CD14-positive monocyte (primary cell): Measurements from ENCODE around the gene SLC25A25. TPM values are rescaled to one million over a fixed set of nuclear protein-coding genes. Genes with fewer than 3 reads are reported as not detected.

Experiments
- DNase-seq, 3 donors: peaks; one replicate each; pipeline ENCODE4 v3.0.0-alpha.2; 2011 to 2022
- H2AFZ ChIP-seq: 2 replicates; pipeline ENCODE4 v1.6.0; 2012; ENCODE audit warnings: mild to moderate bottlenecking, low read depth, low read length, inconsistent platforms; ENCODE audit not compliant: insufficient read depth, poor library complexity, severe bottlenecking
- H3K27ac ChIP-seq, 2 donors: 1 replicate in 1 of 2; 2 replicates in 1 of 2; pipeline ENCODE4 v1.5.1; 2012 to 2013; ENCODE audit warnings: low read length in 2 of 2, control low read depth in 1 of 2, inconsistent platforms in 1 of 2, low read depth in 1 of 2, mild to moderate bottlenecking in 1 of 2
- H3K27me3 ChIP-seq, 2 donors: one replicate each; pipeline versions ENCODE4 v1.6.0 to v1.6.1; 2011 to 2013; ENCODE audit warnings: low read length in 2 of 2; ENCODE audit not compliant: control insufficient read depth in 2 of 2, insufficient read depth in 2 of 2
- H3K36me3 ChIP-seq, 2 donors: replicated peaks in 1 of 2; 1 replicate in 1 of 2; 2 replicates in 1 of 2; pipeline versions ENCODE4 v1.5.1 to v1.6.1; 2012 to 2013; ENCODE audit warnings: low read length in 2 of 2, control low read depth in 1 of 2, inconsistent platforms in 1 of 2, mild to moderate bottlenecking in 1 of 2; ENCODE audit not compliant: insufficient read depth in 2 of 2, control insufficient read depth in 1 of 2
- H3K4me1 ChIP-seq, 2 donors: 1 replicate in 1 of 2; 2 replicates in 1 of 2; pipeline versions ENCODE4 v1.5.1 to v1.6.1; 2012 to 2013; ENCODE audit warnings: low read length in 2 of 2, control low read depth in 1 of 2, inconsistent platforms in 1 of 2, mild to moderate bottlenecking in 1 of 2, moderate library complexity in 1 of 2; ENCODE audit not compliant: insufficient read depth in 2 of 2, control insufficient read depth in 1 of 2
- H3K4me2 ChIP-seq: replicated peaks from 2 replicates; pipeline ENCODE3; 2012; ENCODE audit warnings: low read length, moderate library complexity, mild to moderate bottlenecking; ENCODE audit not compliant: poor library complexity, severe bottlenecking; ENCODE audit errors: extremely low read depth
- H3K4me3 ChIP-seq, 3 experiments: fragments of 200-600 bp in 1 of 3; sonication (generic) in 1 of 3; replicated peaks in 1 of 3; 1 replicate in 2 of 3; 2 replicates in 1 of 3; pipeline ENCODE4 v1.5.1; 2011 to 2013; ENCODE audit warnings: low read length in 3 of 3, mild to moderate bottlenecking in 3 of 3, control low read depth in 2 of 3, low read depth in 2 of 3, inconsistent platforms in 1 of 3, moderate library complexity in 1 of 3
- H3K79me2 ChIP-seq: 2 replicates; pipeline ENCODE4 v1.6.0; 2012; ENCODE audit warnings: mild to moderate bottlenecking, control low read depth, inconsistent platforms, low read length, moderate library complexity; ENCODE audit not compliant: insufficient read depth
- H3K9ac ChIP-seq: 2 replicates; pipeline ENCODE4 v1.6.0; 2017; ENCODE audit warnings: low read length, mild to moderate bottlenecking; ENCODE audit not compliant: insufficient read depth, poor library complexity, severe bottlenecking
- H3K9me3 ChIP-seq, 2 donors: replicated peaks in 1 of 2; 1 replicate in 1 of 2; 2 replicates in 1 of 2; pipeline versions ENCODE4 v1.5.1 to v1.6.1; 2012 to 2013; ENCODE audit warnings: low read length in 2 of 2, control low read depth in 1 of 2; ENCODE audit not compliant: control insufficient read depth in 1 of 2, insufficient read depth in 1 of 2
- H4K20me1 ChIP-seq: 2 replicates; pipeline ENCODE4 v1.6.0; 2012; ENCODE audit warnings: mild to moderate bottlenecking, low read length, control low read depth, moderate library complexity; ENCODE audit not compliant: insufficient read depth
- H3K27ac Mint-ChIP-seq, 7 donors: one replicate each; pipeline ENCODE4 v1.8.0; 2020; ENCODE audit warnings: mild to moderate bottlenecking in 7 of 7, mixed read lengths in 7 of 7, moderate library complexity in 6 of 7, inconsistent platforms in 2 of 7
- H3K27me3 Mint-ChIP-seq, 3 donors: one replicate each; pipeline ENCODE4 v1.8.0; 2021 to 2022; ENCODE audit warnings: low read depth in 3 of 3, mild to moderate bottlenecking in 3 of 3, mixed read lengths in 3 of 3, moderate library complexity in 3 of 3, inconsistent platforms in 1 of 3
- H3K36me3 Mint-ChIP-seq, 2 donors: one replicate each; pipeline ENCODE4 v1.8.0; 2020; ENCODE audit warnings: mixed read lengths in 2 of 2, inconsistent platforms in 1 of 2, mild to moderate bottlenecking in 1 of 2
- H3K4me1 Mint-ChIP-seq: one replicate; pipeline ENCODE4 v1.8.0; 2020; ENCODE audit warnings: mild to moderate bottlenecking, mixed read lengths
- H3K4me3 Mint-ChIP-seq, 2 donors: one replicate each; pipeline ENCODE4 v1.8.0; 2020; ENCODE audit warnings: mild to moderate bottlenecking in 2 of 2, mixed read lengths in 2 of 2, moderate library complexity in 1 of 2
- H3K9me3 Mint-ChIP-seq, 7 donors: one replicate each; pipeline ENCODE4 v1.8.0; 2020 to 2022; ENCODE audit warnings: mixed read lengths in 7 of 7, mild to moderate bottlenecking in 6 of 7, moderate library complexity in 6 of 7, inconsistent platforms in 2 of 7
- CTCF ChIP-seq: fragments of 200-600 bp; IDR thresholded peaks from one replicate; pipeline ENCODE4 v1.8.0; 2022; ENCODE audit warnings: antibody characterized with exemption, mild to moderate bottlenecking
- WGBS: methylation state at CpG from one replicate; pipeline ENCODE4 v1.1.5; 2013; ENCODE audit warnings: missing lambda C conversion rate; ENCODE audit not compliant: insufficient coverage; 5-methylcytosine and 5-hydroxymethylcytosine counted together
- intact Hi-C, 2 donors: fragments of 100-400 bp; cut with micrococcal nuclease; formaldehyde crosslinking; loops; one replicate each; pipeline versions ENCODE4 v1.15.0 to v1.15.1; 2023
- polyA plus RNA-seq, 3 donors: library from polyadenylated mRNA; depleted of rRNA in 1 of 3; unstranded in 2 of 3; stranded (reverse) in 1 of 3; fragments of 300-500 nt in 2 of 3; fragments of >200 nt in 1 of 3; fragmentation: Illumina TruSeq in 2 of 3; gene quantifications; 1 replicate in 2 of 3; 2 replicates in 1 of 3; pipeline ENCODE4 v1.2.3, GENCODE V29; 2012 to 2021

Gene SLC25A25
- polyA plus RNA-seq, 3 donors = 5.1 to 43.3 (median 6.3) TPM

- Histone ChIP-seq H3K36me3 (no peaks in the 10 kb centered on the region), H3K27me3 (no peaks in the 10 kb centered on the region), H3K9ac (peak within 1 kb of the TSS; percentile 79), H3K9me3 (no peaks in the 10 kb centered on the region), H3K4me1 (peaks cover 79 to 87% of the 10 kb centered on the region in 2 donors), H3K4me3 (peak within 1 kb of the TSS; percentile 86 to 93 (median 91)), H2AFZ (peak within 1 kb of the TSS; percentile 76), H3K79me2 (peaks cover 76% of the 10 kb centered on the region), H4K20me1 (no peaks in the 10 kb centered on the region), H3K27ac (peak within 1 kb of the TSS; percentile 74 to 88), H3K4me2 (peak within 1 kb of the TSS; percentile 97)
- peak; percentile 99 for DNase-seq
- Mint-ChIP-seq H3K27ac (peak within 1 kb of the TSS in 2 of 7 donors; percentile 54 to 87), H3K9me3 (peaks cover 0 to 2% (median 0%) of the 10 kb centered on the region in 7 donors), H3K4me3 (peak within 1 kb of the TSS in 1 of 2 donors; percentile 76), H3K4me1 (peaks cover 73% of the 10 kb centered on the region), H3K27me3 (peaks cover 0 to 5% (median 0%) of the 10 kb centered on the region in 3 donors), H3K36me3 (peaks cover 10 to 19% of the 10 kb centered on the region in 2 donors)
- WGBS = 40% methylated on average over 43 of the region's 54 CpGs
- intact Hi-C loops = no loop called here
- no peak for TF ChIP-seq CTCF
Measured at GRCh38 chr9:128066713-128067644, 1.1 kb upstream of the SLC25A25 start, which contains the start of gene NAIF1. Gene NAIF1, minus strand, starts transcription at chr9:128067320. Its CDS starts 219 bp downstream, at chr9:128067101.

- intact Hi-C loops = no loop called here
- Histone ChIP-seq H3K79me2 (peaks cover 77% of the 10 kb centered on the region), H3K9me3 (no peaks in the 10 kb centered on the region), H3K27me3 (no peaks in the 10 kb centered on the region), H3K27ac (peak overlapping the region in 1 of 2 donors; percentile 70), H3K4me3 (peak overlapping the region; percentile 69 to 93 (median 86)), H4K20me1 (peaks cover 4% of the 10 kb centered on the region), H3K4me2 (peak overlapping the region; percentile 97), H2AFZ (no peak overlapping the region), H3K36me3 (no peaks in the 10 kb centered on the region), H3K9ac (peak overlapping the region; percentile 79), H3K4me1 (peaks cover 79 to 87% of the 10 kb centered on the region in 2 donors)
- peaks cover 0 to 2% (median 0%) of the 10 kb centered on the region in 7 donors for H3K9me3 Mint-ChIP-seq
- 5% methylated on average over 47 of the region's 50 CpGs for WGBS
- H3K36me3 Mint-ChIP-seq = peaks cover 5 to 11% of the 10 kb centered on the region in 2 donors
- DNase-seq = peak in 1 of 3 donors; percentile 24
- peaks cover 73% of the 10 kb centered on the region for H3K4me1 Mint-ChIP-seq
- peak overlapping the region in 1 of 2 donors; percentile 99 for H3K4me3 Mint-ChIP-seq
- H3K27me3 Mint-ChIP-seq = peaks cover 0 to 4% (median 0%) of the 10 kb centered on the region in 3 donors
- TF ChIP-seq CTCF = no peak
- peak overlapping the region; percentile 29 to 94 (median 85) for H3K27ac Mint-ChIP-seq
Measured at GRCh38 chr9:128068386-128069205, 564 bp downstream of the SLC25A25 start.
